CD4-positive, alpha-beta T cell treated with Interleukin-6 for 4 hours (primary cell): ENCODE results near the gene SPINDOC.
A peak's percentile ranks its signal among the peaks of the same experiment; 100 is the strongest.
"Not testable (repeated sequence)": the region's sequence is repeated elsewhere in the genome, so short reads cannot be mapped to it uniquely, and the experiment has no call there.

Experiments used
- DNase-seq: peaks from one replicate; pipeline ENCODE4 v3.0.0-alpha.2; 2020; ENCODE audit warnings: mixed read lengths

SPINDOC gene

DNA sequence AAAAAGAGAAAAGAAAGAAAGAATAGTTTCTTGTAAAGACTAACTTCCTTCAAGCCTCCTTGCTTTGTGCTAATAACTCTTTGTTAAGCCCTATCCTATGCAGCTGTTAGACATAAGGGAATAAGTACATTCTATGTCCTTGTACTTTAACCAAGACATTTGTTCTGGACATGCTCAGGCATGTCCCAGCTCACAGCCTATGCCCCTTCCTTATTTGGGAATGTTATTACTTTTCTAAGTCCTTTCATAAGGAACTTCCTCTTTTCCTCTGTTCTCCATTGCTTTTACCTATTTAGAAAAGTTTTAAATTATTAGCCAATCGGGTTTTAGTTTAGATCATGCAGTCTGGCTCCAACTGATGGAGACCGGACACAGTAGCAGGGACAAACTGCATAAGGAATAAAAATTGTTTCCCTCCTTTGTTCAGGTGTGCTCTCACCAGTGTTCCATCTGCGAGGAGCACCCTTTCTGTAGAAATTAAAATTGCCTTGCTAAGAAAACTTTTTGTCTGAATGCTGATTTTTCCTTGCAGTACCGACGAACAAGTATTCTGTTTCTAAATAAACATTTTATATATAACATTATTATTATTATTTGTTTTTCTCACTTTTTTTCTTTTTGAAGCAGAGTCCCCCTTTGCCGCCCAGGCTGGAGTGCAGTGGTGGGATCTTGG, 21.6 kb upstream of the SPINDOC start:
- no peak for DNase-seq

DNA sequence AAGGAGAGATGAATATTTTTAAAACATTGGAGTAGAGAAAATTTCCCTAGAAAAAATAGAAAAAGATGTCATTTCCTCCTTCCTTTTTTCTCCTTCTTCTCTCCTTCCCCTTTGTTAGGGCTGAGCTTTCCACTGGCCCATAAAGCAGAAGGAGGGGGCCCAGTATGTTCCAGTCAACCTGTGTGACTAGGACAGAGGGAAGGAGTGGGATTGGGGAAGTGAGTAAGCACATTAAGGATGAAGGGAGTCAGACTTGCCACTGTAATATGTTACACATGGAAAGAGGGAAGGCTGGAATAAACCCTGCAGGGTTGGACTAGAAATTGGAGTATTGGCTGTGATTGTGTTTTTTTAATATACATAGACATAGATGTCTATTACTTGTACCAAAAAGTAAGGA, 20.1 kb upstream of the SPINDOC start:
- no peak for DNase-seq

DNA sequence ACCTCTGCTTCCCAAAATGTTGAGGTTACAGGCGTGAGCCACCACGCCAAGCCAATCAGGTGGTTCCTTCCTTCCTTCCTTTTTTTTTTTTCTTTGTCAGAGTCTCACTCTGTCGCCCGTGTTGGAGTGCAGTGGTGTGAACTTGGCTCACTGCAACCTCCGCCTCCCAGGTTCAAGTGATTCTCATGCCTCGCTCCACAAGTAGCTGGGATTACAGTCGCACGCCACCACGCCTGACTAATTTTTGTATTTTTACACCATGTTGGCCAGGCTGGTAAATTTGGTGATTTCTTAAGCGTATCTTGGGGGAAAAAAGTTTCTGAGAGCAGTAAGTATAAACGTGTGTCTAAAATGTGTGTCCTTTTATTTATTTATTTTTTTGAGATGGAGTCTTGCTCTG, 18.2 kb upstream of the SPINDOC start:
- DNase-seq: no peak

- DNase-seq: no peak
These were observed 12.3 kb upstream of the SPINDOC start for GRCh38 chr11:63800921-63801320.

DNA sequence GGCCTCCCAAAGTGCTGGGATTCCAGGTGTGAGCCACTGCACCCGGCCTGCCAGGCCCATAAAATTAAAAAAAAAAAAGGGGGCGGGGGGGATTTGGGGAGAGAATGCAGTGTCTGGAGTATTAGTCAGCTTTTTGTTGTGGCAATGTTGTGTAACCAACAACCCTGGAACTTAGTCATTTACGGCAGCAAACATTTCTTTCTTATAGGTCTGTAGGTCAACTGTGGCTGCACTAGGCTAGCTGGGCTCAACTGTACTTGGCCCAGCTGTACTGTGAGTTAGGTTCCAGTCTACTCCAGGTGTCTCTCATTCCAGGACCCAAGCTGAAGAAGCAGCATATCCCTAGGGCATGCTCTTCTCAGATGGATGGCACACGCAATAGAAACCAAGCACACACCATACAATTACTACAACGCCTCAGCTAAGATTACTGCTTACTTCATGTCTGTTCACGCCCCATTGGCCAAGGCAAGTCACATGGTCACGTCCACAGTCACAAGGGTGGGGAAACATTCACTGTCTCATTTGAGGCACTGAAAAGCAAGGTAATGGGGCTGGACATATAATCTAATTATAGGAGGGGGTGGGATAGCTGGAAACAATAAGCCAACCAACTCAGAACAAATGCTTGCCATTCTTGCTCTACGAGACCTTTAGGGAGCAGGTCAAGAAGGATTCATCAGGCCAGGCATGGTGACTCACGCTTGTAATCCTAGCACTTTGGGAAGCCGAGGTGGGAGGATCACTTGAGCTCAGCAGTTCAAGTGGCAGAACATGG, 10.4 kb upstream of the SPINDOC start:
- no peak for DNase-seq

DNA sequence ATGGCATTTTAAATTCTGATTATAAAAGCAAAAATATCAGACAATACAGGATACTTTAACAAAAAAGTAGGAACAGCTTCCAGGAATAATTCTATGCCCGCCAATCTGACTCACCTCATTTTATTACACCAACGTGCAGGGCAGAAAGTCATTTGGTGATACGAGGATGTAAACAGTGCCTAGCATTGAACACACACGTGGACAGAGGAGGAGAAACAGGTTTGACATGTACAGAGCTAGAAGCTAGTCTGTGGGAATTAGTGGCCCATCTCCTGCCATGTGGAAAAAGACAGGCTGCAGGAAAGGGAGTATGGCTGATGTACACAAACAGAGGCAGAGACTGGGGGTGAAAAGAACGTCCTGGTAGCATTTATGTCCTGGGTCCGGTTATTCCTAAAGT, 9.0 kb upstream of the SPINDOC start:
- no peak for DNase-seq

- DNase-seq: no peak
These were observed 7.3 kb upstream of the SPINDOC start for GRCh38 chr11:63805844-63806415.

DNA sequence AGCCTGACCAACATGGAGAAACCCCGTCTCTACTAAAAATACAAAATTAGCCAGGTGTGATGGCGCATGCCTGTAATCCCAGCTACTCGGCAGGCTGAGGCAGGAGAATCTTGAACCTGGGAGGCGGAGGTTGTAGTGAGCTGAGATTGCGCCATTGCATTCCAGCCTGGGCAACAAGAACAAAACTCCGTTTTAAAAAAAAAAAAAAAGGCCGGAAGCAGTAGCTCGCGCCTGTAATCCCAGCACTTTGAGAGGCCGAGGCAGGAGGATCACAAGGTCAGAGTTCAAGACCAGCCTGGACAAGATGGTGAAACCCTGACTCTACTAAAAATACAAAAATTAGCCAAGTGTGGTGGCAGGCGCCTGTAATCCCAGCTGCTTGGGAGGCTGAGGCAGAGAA, 2.9 kb upstream of the SPINDOC start:
- DNase-seq: not testable (repeated sequence)

- no peak for DNase-seq
These were observed 1.7 kb upstream of the SPINDOC start for GRCh38 chr11:63811522-63811921.

- DNase-seq: peak; percentile 53
These were observed 517 bp downstream of the SPINDOC start for GRCh38 chr11:63813563-63814382.

- DNase-seq: no peak
These were observed 1.1 kb downstream of the SPINDOC start for GRCh38 chr11:63814383-63814736.

- DNase-seq: no peak
These were observed 2.9 kb downstream of the SPINDOC start for GRCh38 chr11:63816166-63816565.

GRCh38 chr11:63816732-63817131, 3.5 kb downstream of the SPINDOC start:
- no peak for DNase-seq

- DNase-seq: no peak
These were observed 4.7 kb downstream of the SPINDOC start for GRCh38 chr11:63817758-63818498.

DNA sequence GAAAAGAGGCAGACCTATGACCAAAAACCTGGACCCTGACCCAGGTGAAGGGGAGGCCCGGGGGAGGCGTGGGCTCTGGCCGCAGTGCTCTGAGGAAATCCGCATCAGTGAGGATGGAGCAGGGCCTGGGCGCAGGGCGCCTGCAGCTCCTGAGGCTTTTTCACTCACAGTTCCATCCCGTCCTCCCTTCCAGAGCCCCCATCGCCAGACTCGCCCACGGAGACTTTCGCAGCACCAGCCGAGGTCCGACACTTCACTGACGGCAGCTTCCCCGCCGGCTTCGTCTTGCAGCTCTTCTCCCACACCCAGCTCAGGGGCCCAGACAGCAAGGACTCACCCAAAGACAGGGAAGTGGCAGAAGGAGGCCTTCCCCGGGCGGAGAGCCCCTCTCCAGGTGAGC, 5.4 kb downstream of the SPINDOC start:
- no peak for DNase-seq

GRCh38 chr11:63821411-63821810, 8.2 kb downstream of the SPINDOC start:
- DNase-seq: no peak

- no peak for DNase-seq
These were observed 13.4 kb downstream of the SPINDOC start for GRCh38 chr11:63826471-63827190.

DNA sequence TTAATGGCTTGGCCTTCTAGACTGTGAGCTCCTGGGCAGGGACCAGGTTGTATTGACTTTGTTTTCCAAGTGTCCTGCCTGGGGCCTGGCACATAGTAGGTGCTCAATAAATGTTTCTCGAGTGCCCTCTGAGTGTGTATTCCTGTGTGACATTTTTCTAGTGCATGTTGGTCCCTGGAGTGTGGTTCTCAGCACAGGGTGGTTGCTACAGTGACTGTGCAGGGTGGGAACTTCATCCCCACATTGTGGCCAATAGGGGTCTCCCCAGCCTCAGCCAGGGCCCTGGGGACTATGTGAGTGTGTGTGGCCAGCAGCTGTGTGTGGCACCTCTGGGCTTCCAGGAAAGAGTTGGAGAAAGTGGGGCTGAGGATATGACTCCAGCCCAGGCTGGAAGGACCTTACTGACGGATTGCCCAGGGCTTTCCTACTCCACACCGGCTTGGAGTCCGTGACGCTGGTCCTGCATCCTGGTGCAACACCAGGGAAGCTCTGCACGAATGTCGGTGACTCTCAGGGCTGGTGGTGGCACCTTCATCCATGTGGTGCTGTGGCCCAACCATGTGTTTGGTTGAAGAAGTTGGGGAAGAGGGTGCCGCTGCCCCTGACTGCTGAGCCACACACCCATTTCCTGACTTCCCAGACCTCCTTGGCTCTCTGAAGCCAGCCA, 16.7 kb downstream of the SPINDOC start:
- peak; percentile 12 for DNase-seq

DNA sequence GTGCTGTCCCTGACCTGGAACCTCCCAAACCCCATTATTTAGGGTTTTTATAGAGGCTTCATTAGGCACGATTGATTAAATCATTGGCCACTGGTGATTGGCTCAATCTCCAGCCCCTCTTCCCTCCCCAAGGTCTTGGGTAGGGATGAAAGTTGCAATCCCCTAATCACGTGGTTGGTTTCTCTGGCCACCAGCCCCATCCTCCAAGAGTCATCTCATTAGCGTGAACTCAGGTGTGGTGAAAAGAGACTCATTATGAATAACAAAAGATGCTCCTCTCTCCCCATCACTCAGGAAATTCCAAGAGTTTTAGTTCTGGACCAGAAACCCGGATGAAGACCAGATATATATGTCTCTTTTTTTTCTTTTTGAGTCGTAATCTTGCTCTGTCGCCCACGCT, 18.1 kb downstream of the SPINDOC start:
- DNase-seq: no peak

DNA sequence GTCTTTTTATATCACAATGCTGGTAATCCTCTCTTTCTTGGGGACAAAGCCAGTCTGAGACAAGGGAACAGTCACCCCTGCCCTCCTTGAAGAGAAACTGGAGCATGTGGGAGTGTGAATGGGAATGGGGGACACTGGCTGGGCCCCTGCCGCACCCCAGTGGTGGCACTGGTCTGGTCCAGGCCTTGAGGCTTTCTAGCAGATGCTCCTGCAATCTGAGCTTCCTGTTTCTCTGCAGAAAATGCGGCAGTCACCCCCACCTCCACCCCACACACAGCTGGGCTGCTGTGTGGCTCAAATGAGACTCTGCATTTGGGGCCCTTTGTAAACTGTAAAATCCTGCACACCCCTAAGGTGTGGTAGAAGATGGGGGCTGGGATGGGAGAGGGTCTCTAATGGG, 19.1 kb downstream of the SPINDOC start:
- DNase-seq: no peak

GRCh38 chr11:63833048-63833447, 19.8 kb downstream of the SPINDOC start:
- DNase-seq: no peak
